HFFc6 (cell line): ENCODE results near the gene ADAMTS15. TPM values are rescaled to one million over a fixed set of nuclear protein-coding genes. Genes with fewer than 3 reads are reported as not detected.

Source experiments
- DNase-seq: peaks from one replicate; pipeline ENCODE4 v3.0.0-alpha.2; 2018
- H3K27ac Mint-ChIP-seq: 2 replicates; pipeline ENCODE4 v1.8.0; 2020; ENCODE audit warnings: mild to moderate bottlenecking, mixed read lengths
- H3K27me3 Mint-ChIP-seq: 2 replicates; pipeline ENCODE4 v1.8.0; 2021; ENCODE audit warnings: mild to moderate bottlenecking, moderate library complexity, mixed read lengths; ENCODE audit not compliant: insufficient read depth
- H3K36me3 Mint-ChIP-seq: 2 replicates; pipeline ENCODE4 v1.8.0; 2021; ENCODE audit warnings: low read depth, mixed read lengths
- H3K4me1 Mint-ChIP-seq: 2 replicates; pipeline ENCODE4 v1.8.0; 2020; ENCODE audit warnings: low read depth, mixed read lengths
- H3K4me3 Mint-ChIP-seq: 2 replicates; pipeline ENCODE4 v1.8.0; 2020; ENCODE audit warnings: mild to moderate bottlenecking, moderate library complexity, mixed read lengths
- H3K9me3 Mint-ChIP-seq: 2 replicates; pipeline ENCODE4 v1.8.0; 2020; ENCODE audit warnings: mild to moderate bottlenecking, mixed read lengths
- total RNA-seq, 6 experiments: library from RNA; stranded (reverse); fragmentation: NEBNext Ultra II Directional; extraction: Animal tissue kit (Norgen Biotek cat#: 25700); gene quantifications; 2 replicates in 1 of 6; 3 replicates in 5 of 6; pipeline ENCODE4 v1.2.3, GENCODE V29; 2021
- TF ChIP-seq, protein P1 (sequence below): fragments of 200-600 bp; sonication (generic); IDR thresholded peaks from 2 replicates; pipeline ENCODE4 v1.5.0; 2021; ENCODE audit warnings: antibody characterized with exemption, mild to moderate bottlenecking

Gene ADAMTS15
- total RNA-seq, 6 experiments from 2014 or later, result 0.21 to 1.1 (median 0.94) TPM

DNA sequence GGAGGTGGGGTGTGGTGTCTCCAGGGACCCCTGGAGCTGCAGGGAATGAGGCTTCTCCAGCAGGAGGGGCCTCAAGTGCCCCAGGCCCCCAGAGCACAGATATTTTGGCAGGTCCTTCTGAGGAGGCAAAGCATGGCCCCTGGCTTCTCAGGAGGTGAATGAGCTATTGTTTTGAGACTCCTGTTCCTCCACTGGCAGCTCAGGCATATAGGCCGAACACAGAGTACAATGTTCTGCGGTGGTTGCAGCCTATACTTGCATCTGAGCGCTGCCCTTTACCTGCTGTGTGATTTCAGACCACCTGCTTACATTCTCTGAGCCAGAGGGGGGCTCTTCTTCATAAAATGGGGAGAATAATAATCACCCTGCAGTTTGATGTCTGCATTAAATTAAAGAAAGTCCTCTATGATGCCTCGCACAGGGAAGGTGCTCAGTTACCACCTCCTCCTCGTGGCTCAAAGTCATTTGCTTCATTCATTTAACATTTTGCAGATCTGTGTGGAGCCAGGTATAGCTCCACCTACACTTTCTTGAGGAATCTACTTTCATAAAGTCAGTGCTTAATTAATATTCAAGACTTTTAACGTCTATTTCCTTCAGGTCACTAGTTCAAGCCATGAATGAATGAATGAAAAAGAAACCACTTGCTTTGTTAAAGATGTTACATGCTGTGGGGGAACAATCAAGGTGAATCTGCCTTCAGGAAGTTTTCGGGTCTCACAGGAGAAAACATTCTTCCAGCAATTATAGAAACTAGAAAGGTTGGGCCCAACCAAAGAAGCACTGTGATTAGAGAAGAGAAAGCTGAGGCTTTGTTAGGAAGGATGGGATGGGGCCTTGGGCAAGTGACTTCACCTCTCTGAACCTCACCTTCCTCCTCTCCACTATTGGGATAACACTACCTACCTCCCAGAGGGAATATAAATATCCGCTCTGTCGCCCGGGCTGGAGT, 68.4 kb downstream of the ADAMTS15 start:
- DNase-seq, result no peak
- H3K27ac Mint-ChIP-seq, result no peak overlapping the region
- H3K36me3 Mint-ChIP-seq, result no peaks in the 10 kb centered on the region
- no peaks in the 10 kb centered on the region for H3K9me3 Mint-ChIP-seq
- peaks cover 20% of the 10 kb centered on the region for H3K27me3 Mint-ChIP-seq
- TF ChIP-seq, protein P1, sequence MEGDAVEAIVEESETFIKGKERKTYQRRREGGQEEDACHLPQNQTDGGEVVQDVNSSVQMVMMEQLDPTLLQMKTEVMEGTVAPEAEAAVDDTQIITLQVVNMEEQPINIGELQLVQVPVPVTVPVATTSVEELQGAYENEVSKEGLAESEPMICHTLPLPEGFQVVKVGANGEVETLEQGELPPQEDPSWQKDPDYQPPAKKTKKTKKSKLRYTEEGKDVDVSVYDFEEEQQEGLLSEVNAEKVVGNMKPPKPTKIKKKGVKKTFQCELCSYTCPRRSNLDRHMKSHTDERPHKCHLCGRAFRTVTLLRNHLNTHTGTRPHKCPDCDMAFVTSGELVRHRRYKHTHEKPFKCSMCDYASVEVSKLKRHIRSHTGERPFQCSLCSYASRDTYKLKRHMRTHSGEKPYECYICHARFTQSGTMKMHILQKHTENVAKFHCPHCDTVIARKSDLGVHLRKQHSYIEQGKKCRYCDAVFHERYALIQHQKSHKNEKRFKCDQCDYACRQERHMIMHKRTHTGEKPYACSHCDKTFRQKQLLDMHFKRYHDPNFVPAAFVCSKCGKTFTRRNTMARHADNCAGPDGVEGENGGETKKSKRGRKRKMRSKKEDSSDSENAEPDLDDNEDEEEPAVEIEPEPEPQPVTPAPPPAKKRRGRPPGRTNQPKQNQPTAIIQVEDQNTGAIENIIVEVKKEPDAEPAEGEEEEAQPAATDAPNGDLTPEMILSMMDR, result no peak
- no peak overlapping the region for H3K4me3 Mint-ChIP-seq
- peaks cover 19% of the 10 kb centered on the region for H3K4me1 Mint-ChIP-seq

DNA sequence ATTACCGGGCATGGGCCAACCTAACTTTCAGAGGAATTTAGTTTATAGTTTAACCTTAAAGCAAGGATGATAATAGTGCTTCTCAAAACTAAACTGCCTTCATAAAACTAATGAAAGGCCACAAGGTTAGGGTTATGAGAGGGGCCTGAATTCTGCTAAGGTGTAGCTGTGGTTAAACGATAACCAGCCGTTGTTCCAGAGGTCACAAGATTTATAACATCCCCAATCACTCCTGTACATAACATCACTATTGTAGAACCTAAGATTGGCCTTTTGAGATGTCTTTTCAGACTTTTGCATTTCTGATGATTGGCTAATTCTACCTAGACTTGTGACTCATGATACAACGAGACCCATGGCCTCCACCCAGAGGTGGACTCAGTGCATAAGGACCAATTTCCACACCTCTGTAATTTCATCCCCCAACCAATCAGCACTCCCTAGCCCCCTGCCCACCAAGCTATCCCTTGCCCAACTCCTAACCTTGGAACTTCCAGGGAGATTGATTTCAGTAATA, 69.8 kb downstream of the ADAMTS15 start:
- no peaks in the 10 kb centered on the region for H3K9me3 Mint-ChIP-seq
- TF ChIP-seq, protein P1, result no peak
- no peaks in the 10 kb centered on the region for H3K36me3 Mint-ChIP-seq

DNA sequence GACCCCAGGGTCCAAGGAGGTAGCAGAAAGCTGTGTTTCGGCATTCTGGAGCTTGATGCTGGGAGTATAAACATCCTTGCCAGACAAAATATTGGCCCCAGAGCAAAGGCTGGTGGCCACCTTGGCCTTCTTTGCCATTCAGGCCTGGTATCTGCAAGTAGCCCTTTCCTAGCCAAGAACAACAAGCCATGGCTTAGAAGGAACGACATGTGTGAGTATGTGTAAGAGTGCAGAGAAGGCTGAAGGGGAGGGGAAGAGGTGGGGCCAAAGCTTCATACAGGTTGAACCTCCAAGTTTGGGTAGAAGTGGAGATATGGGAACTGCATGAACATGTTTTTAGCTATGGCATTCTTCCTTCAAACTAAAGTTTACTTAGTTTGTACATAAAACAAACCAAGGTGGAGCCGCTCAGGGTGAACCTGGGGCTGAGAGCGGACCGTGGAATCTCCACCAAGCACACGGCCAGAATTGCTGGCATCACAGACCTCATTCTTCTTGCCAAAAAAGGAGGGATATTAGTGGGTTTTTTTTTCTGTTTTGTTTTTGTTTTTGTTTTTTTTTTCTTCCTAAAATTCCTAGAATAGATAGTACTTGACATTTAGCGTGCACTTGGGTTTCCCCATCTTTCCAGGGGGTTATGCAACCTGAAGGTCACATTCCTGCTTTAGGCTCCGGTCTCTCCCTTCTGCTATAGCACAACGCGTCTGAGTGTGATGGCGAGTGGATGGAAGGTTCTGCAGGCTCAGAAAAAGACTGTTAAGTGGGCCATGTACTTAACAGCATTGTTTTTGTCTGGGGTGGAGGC, 70.9 kb downstream of the ADAMTS15 start:
- DNase-seq, result no peak
- peaks cover 29% of the 10 kb centered on the region for H3K4me1 Mint-ChIP-seq
- H3K9me3 Mint-ChIP-seq, result no peaks in the 10 kb centered on the region
- no peaks in the 10 kb centered on the region for H3K36me3 Mint-ChIP-seq
- peaks cover 6% of the 10 kb centered on the region; the same call in 1 of the 2 replicates for H3K27me3 Mint-ChIP-seq
- TF ChIP-seq, protein P1, result no peak
- no peak overlapping the region for H3K4me3 Mint-ChIP-seq
- H3K27ac Mint-ChIP-seq, result no peak overlapping the region

More for the DNA sequence above, 69.8 kb downstream of the ADAMTS15 start:
- Mint-ChIP-seq H3K27ac (no peak overlapping the region), H3K4me3 (no peak overlapping the region), H3K4me1 (peaks cover 23% of the 10 kb centered on the region), H3K27me3 (peaks cover 12% of the 10 kb centered on the region; the same call in 1 of the 2 replicates)
- no peak for DNase-seq

DNA sequence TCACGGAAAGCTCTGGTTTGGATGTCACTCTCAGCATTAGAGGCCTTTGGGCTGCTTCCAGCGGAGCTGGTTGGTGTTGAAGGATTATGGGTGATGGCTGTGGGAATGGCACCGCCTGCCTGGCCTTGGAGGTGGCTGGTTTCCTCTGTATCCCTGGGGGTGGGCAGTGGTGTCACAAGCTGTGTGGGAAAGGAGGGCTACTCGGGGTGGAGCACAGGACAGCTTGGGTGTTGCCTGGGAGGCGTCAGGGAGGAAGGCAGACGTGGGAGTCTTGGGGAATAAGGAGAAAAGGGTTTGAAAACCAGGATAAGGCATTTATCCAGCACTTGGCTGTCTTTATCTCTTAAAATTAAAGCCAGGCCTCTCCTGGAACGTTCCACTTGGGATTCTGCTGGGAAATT, 71.8 kb downstream of the ADAMTS15 start:
- peaks cover 30% of the 10 kb centered on the region for H3K4me1 Mint-ChIP-seq
- H3K27ac Mint-ChIP-seq, result no peak overlapping the region
- no peaks in the 10 kb centered on the region for H3K36me3 Mint-ChIP-seq
- TF ChIP-seq, protein P1, result no peak
- H3K4me3 Mint-ChIP-seq, result no peak overlapping the region
- peaks cover 6% of the 10 kb centered on the region for H3K27me3 Mint-ChIP-seq
- H3K9me3 Mint-ChIP-seq, result no peaks in the 10 kb centered on the region
- no peak for DNase-seq

DNA sequence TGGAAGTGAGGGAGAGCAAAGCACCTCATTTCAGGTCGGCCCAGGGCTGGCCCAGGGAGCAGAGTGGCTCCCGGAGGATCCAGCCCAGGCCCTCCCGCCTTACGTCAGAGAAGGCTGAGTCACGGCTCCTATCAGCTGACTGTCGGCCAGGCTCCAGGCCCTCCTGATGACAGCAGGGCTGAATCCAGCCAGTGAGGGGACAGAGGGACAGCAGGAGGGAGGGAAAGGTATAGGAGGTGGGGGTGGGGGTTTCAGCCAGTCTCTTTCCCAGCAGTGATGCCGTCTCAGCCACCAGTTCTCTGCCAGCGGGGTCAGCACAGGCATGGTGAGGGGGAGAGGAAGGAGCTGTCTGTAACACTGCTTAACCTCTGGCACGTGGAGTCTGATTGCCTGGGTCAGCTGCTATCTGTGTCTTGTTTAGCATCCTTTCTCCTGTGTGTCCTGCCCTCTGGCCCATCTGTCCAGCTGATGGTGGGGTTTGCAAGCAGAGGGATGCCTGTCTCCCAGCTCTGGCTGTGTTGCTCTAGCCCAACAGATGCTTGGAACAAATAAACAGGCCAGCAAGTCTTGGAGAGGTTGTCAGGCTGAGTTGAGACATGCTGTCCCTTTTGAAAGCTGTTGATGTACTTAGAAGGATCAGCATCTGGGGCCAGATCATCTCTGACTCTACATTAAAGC, 74.0 kb downstream of the ADAMTS15 start:
- H3K27ac Mint-ChIP-seq, result peak overlapping the region; percentile 81
- peak overlapping the region; percentile 40; the same call in 1 of the 2 replicates for H3K4me3 Mint-ChIP-seq
- H3K27me3 Mint-ChIP-seq, result peaks cover 2% of the 10 kb centered on the region
- H3K9me3 Mint-ChIP-seq, result no peaks in the 10 kb centered on the region
- peak; percentile 77 for DNase-seq
- H3K4me1 Mint-ChIP-seq, result peaks cover 31% of the 10 kb centered on the region
- no peaks in the 10 kb centered on the region for H3K36me3 Mint-ChIP-seq
- TF ChIP-seq, protein P1, result no peak
